SH-SY5Y (cell line): ENCODE results near the gene SCD5.

Experiments used
- GATA2 ChIP-seq: IDR thresholded peaks from 2 replicates; pipeline ENCODE4 v1.6.1; 2011; ENCODE audit warnings: mild to moderate bottlenecking, low read depth, low read length
- GATA3 ChIP-seq: IDR thresholded peaks from 2 replicates; pipeline ENCODE4 v1.6.1; 2011; ENCODE audit warnings: low read depth, mild to moderate bottlenecking, low read length, moderate library complexity

The SCD5 gene

DNA sequence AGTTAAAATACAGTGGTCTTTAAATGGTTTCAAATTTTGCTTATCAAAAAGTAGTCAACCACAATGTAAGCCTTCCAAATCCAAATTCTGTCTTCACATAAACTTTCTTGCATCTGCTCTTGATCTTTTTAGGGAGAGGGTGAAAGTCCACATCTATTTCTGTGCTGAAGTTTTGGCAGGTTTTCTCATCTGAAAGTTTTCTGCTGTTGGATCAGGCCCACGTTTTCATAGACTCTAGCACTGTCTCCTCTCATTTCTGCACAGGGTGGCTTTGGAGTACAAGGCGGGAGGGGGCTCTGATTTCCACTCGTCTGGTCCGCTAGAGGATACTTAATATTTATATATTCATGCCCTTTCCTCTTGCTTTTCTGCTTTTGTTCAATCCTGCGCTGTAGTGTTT lies 218.7 kb downstream of the SCD5 start:
- no peak for TF ChIP-seq GATA3
- TF ChIP-seq GATA2, result no peak
